ENCODE measurements around the gene AZIN2.

DNA sequence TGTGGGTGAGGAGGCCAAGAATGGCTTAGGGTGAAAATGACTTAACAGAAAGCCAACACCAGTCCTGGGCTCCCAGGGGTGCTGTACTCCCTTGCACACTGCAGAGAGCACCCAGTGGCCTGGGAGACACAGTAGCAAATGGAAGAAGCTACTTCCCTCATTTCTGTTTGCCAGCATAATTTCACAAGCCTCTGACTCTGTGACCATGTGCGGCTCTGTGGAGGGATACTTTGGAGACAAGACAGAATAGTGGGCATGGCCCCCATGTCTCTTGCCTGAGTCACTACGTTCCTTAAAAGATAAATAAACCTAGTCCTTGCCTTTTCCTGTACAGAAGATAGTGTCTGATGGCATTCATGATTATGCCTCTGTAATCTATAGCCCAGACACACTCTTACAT lies 62.7 kb downstream of the AZIN2 start:
- TF ChIP-seq, protein P1, sequence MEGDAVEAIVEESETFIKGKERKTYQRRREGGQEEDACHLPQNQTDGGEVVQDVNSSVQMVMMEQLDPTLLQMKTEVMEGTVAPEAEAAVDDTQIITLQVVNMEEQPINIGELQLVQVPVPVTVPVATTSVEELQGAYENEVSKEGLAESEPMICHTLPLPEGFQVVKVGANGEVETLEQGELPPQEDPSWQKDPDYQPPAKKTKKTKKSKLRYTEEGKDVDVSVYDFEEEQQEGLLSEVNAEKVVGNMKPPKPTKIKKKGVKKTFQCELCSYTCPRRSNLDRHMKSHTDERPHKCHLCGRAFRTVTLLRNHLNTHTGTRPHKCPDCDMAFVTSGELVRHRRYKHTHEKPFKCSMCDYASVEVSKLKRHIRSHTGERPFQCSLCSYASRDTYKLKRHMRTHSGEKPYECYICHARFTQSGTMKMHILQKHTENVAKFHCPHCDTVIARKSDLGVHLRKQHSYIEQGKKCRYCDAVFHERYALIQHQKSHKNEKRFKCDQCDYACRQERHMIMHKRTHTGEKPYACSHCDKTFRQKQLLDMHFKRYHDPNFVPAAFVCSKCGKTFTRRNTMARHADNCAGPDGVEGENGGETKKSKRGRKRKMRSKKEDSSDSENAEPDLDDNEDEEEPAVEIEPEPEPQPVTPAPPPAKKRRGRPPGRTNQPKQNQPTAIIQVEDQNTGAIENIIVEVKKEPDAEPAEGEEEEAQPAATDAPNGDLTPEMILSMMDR (conservative IDR thresholded peaks at IDR 0.05): no peak
- TF ChIP-seq EZH2 (IDR thresholded peaks at IDR 0.05; ENCODE audit: low read depth): no peak

Data from PC-9 (cell line).